HEK293T (cell line): ENCODE data around the gene PROSER1.
A peak's percentile ranks its signal among the peaks of the same experiment; 100 is the strongest.

Experiments
- ARNT ChIP-seq: fragments of 450-650 bp; IDR thresholded peaks from 2 replicates; pipeline ENCODE4 v1.6.1; 2017; ENCODE audit warnings: mild to moderate bottlenecking
- CTBP1 ChIP-seq: fragments of 450-650 bp; IDR thresholded peaks from 2 replicates; pipeline ENCODE4 v1.6.1; 2016; ENCODE audit warnings: borderline replicate concordance
- ELF4 ChIP-seq: fragments of 450-650 bp; IDR thresholded peaks from 2 replicates; pipeline ENCODE4 v1.6.1; 2017; ENCODE audit warnings: antibody characterized with exemption
- FOXK2 ChIP-seq: fragments of 450-650 bp; IDR thresholded peaks from 2 replicates; pipeline ENCODE4 v1.6.1; 2016; ENCODE audit warnings: mild to moderate bottlenecking
- FOXM1 ChIP-seq: fragments of 450-650 bp; IDR thresholded peaks from 2 replicates; pipeline ENCODE4 v1.6.1; 2017; ENCODE audit warnings: mild to moderate bottlenecking, borderline replicate concordance
- HDGF ChIP-seq: fragments of 450-650 bp; IDR thresholded peaks from 2 replicates; pipeline ENCODE4 v1.6.1; 2017; ENCODE audit warnings: antibody characterized with exemption, borderline replicate concordance
- L3MBTL2 ChIP-seq: fragments of 450-650 bp; conservative IDR thresholded peaks from 2 replicates; pipeline ENCODE4 v1.6.1; 2016; ENCODE audit warnings: mild to moderate bottlenecking
- LEF1 ChIP-seq: fragments of 450-650 bp; IDR thresholded peaks from 2 replicates; pipeline ENCODE4 v1.6.1; 2017; ENCODE audit warnings: mild to moderate bottlenecking, borderline replicate concordance
- NFRKB ChIP-seq: fragments of 450-650 bp; IDR thresholded peaks from 2 replicates; pipeline ENCODE4 v1.6.1; 2016; ENCODE audit warnings: mild to moderate bottlenecking, moderate library complexity
- SUZ12 ChIP-seq: fragments of 450-650 bp; IDR thresholded peaks from 2 replicates; pipeline ENCODE4 v1.6.1; 2016; ENCODE audit warnings: mild to moderate bottlenecking
- TARDBP ChIP-seq: fragments of 450-650 bp; IDR thresholded peaks from 2 replicates; pipeline ENCODE4 v1.6.1; 2016

GRCh38 chr13:39037880-39038568 is at the start of gene PROSER1, which contains the start of gene NHLRC3:
- TF ChIP-seq ELF4 (0 out of 2 replicates have a peak, but pooled peaks have one; percentile 19), LEF1 (no peak), CTBP1 (peak; percentile 68; the same call in 1 of the 2 replicates), SUZ12 (no peak), FOXM1 (peak; percentile 89; the same call in 1 of the 2 replicates), L3MBTL2 (peak; percentile 99), NFRKB (no peak), ARNT (no peak), TARDBP (no peak), HDGF (no peak), FOXK2 (no peak)
